K562 treated with DMSO at 1 percent for 48 hours (cell line): ENCODE results near the gene WDR89. TPM values are rescaled to one million over a fixed set of nuclear protein-coding genes. Genes with fewer than 3 reads are reported as not detected.

ENCODE experiments used
- total RNA-seq: library from RNA; unstranded; fragments of 300-600 nt; gene quantifications from 2 replicates; pipeline ENCODE4 v1.2.3, GENCODE V29; 2022; ENCODE audit warnings: low replicate concordance; ENCODE audit errors: extremely low read depth

The WDR89 gene
- not detected in 2 replicates for total RNA-seq

DNA sequence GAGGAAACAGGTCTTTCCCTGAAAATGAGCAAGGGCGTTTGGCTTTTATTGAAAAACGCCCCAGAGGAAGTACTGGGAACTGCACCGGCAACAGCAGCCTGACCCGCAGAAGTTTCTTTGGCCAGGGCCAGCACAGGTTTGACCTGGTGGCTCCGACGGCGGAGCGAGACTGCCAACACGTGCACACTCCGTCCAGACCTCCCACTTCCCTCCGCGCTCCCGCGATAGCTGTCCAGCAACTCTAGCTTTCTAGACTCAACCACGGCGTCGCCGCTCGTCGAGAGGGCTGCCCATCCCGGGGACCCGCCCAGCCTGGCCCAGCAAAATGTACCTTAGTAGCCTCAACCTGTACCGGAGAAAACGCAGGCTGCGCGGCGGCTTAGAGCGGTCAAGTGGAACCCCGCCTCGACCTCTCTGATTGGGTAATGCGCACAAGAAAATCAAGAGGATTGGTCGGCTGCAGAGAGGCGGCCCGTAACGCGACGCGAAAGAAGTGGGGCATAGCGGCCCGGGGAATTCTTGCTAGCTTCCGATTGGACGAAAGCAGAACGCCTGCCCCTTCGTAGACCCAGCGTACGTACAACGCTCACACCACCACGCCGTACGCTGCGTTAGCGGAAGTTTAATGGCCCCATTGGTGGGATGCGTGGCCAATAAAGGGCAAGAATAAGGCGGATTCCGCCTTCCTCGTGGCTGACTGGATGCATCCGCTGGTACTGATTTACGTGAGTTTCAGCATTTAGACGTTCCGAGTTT is at the start of gene WDR89:
TSS of gene WDR89 (minus strand) at position 399 of the 756 bp plus-strand sequence. CDS start 41,929 bp downstream, outside the sequence.

Other genes with a start within 250 kb of the WDR89 start
- gene PPP2R5E, start 98.5 kb downstream of the WDR89 start, total RNA-seq = not detected in 2 replicates
- not detected in 2 replicates for gene SGPP1, start 86.2 kb upstream of the WDR89 start, total RNA-seq
- gene SYNE2, start 211.1 kb upstream of the WDR89 start, total RNA-seq = not detected in 2 replicates